GM19023 (cell line): ENCODE measurements around the gene ERMN.
"Not testable (repeated sequence)": the region's sequence is repeated elsewhere in the genome, so short reads cannot be mapped to it uniquely, and the experiment has no call there.

ENCODE experiments used
- ATAC-seq: cut with Tn5 transposase; IDR thresholded peaks from one replicate; pipeline ENCODE4 v1.9.1; 2021; ENCODE audit warnings: mild to moderate bottlenecking, moderate library complexity; ENCODE audit not compliant: unreplicated experiment

Gene ERMN, protein sequence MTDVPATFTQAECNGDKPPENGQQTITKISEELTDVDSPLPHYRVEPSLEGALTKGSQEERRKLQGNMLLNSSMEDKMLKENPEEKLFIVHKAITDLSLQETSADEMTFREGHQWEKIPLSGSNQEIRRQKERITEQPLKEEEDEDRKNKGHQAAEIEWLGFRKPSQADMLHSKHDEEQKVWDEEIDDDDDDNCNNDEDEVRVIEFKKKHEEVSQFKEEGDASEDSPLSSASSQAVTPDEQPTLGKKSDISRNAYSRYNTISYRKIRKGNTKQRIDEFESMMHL

DNA sequence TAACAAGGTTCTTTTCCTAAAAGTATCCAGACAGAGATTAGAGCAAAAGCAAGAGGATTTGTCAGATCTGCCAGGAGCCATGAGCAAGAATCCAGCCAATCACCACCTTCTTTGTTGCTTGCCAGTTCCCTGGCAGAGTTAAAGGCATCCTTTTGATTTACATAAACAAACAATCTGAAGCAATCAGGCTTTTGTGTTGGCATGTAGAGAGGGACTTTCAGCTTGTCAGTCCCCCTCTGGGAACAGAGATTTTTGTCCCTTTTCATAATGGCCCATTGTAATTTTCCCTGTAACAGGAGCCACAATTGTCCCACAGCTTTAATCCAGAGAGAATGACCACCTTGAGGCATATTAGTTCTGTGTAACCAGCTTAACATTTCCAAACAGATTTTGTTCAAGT is at the start of gene ERMN:
ERMN (minus strand) TSS at position 39 of the 400 bp plus-strand sequence. CDS start 182 bp downstream, outside the sequence.
- no peak for ATAC-seq

DNA sequence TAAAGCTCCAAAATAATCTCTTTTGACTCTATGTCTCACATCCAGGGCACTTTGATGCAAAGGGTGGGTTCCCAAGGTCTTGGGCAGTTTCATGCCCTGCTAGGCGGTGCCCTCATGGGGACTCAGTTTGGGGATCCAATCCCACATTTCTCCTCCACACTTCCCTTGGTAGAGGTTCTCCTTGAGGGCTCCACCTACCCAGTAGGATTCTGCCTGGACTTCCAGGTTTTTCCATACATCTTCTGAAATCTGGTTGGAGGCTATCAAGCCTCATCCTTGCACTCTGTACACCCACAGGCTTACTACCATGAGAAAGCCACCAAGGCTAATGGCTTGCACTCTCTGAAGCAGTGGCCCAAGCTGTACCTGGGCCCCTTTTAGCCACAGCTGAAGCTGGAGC is 49.8 kb upstream of the ERMN start:
- ATAC-seq = no peak

DNA sequence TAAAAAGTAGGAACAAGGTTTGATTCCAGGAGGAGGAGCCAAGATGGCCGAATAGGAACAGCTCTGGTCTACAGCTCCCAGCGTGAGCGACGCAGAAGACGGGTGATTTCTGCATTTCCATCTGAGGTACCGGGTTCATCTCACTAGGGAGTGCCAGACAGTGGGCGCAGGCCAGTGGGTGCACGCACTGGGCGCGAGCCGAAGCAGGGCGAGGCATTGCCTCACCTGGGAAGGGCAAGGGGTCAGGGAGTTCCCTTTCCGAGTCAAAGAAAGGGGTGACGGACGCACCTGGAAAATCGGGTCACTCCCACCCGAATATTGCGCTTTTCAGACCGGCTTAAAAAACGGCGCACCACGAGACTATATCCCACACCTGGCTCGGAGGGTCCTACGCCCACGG is 42.9 kb upstream of the ERMN start:
- ATAC-seq = not testable (repeated sequence)

DNA sequence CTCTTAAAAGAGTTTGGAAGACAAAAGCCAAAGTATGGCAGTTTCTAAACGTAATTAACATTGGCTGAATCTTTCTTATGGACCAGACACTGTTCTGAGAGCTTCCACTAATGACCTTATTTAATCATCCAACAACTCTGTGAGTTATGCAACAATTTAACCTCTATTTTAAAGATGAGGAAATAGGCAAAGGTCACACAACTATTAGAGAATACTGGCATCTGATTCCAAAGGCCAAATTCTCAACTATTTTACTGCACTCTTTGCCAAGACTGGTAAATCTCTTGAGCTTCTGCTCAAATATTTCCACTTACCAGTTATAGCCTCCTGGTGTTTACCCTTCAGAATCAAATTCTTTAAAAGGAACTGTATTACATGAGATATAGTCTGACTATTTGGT is 42.1 kb upstream of the ERMN start:
- no peak for ATAC-seq

DNA sequence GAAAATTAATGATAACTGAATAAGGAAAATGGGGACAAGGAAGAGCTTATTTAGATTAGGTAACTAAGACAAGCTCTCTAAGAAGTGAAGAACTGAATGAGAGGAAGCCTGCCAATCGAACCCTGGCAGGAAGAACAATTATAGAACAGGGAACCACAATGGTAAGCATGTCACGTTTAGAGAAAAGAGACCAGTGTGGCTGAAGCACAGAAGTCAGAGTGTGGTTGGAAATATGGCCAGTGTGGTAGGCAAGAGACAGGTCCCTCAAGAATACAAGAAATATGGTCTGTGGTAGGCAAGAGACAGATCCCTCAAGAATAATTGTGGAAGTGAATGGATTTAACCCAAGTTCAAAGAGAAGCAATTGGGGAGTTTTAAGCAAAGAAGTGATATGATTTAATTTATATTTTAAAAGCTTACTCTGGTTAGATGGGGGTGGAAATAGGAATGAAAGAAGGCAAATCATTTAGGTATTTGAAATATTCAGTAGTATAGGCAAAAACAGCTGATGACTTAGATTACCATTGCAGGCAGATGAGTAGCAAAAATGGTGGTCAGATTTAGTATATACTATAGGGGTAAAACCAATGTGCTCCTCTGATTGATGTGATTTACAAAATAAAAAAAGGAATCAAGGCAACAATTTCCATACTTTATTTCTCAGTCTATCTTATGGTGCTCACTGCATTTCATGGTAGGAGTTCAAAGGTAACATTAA is 38.8 kb upstream of the ERMN start:
- ATAC-seq = peak; percentile 86

DNA sequence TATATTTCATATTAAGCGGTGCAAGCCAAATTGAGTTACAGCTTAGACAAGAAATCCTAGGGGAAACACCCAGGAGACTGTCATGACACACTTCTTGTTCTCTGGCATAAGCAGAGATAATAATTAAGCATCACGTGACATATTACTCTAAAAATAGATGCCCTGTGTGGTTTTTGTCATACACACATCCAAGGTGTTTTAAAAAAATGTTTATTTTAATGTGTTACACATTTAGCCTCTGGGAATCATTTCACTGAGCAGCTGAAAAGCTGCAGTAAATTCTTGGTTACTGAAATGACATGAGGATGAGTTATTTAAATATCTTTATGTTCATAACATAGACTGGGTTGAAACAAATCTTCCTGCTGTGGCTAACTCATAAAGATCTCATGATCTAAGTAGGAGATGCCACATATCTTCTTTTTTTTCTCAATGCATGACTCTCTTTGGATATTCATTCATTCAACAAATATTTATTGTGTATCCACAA is 38.0 kb upstream of the ERMN start:
- ATAC-seq = peak; percentile 44

DNA sequence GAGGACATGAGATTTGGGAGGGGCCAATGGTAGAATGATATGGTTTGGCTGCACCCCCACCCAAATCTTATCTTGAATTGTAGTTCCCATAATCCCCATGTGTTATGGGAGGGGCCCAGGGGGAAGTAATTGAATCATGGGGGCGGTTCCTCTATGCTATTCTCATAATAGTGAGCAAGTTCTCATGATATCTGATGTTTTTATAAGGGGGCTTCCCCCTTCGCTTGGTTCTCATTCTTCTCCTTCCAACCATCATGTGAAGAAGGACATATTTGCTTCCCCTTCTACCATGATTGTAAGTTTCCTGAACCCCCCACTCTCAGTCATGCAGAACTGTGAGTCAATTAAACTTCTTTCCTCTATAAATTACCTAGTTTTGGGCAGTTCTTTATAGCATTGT is 37.0 kb upstream of the ERMN start:
- no peak for ATAC-seq

DNA sequence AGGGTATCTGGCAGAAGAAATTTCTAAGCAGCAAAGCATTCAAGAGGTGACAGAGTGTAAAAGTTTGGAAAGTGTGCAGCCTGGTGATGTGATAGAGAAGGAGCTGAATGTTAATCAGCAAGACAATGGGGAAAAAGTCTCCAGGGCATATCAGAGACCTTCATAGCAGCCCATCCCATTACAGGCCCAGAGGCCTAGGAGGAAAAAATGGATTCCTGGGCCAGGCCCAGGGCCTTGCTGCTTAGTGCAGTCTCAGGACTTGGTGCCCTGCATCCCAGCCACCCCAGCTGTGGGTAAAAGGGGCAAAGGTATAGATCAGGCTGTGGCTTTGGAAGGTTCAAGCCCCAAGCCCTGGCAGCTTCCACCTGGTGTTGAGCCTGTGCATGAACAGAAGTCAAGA is 35.9 kb upstream of the ERMN start:
- ATAC-seq = no peak

DNA sequence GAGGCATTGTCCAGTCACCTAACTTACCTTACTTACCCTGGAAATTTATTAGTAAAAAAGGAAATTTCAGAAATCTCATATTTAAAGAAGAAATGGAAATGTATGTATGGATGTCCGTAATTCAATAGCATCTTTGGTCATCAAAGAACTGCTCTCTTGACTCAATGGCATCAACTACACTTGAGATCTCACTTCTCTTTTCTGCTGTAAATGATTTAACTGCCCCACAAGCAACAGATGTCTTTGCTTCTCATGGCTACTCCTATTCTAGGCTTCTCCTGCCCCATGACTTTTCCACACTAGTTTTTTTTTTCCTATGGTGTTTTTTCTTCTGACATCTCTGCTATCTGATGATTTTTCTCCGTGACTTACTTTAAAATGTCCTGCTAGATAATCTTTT is 34.0 kb upstream of the ERMN start:
- ATAC-seq = no peak

DNA sequence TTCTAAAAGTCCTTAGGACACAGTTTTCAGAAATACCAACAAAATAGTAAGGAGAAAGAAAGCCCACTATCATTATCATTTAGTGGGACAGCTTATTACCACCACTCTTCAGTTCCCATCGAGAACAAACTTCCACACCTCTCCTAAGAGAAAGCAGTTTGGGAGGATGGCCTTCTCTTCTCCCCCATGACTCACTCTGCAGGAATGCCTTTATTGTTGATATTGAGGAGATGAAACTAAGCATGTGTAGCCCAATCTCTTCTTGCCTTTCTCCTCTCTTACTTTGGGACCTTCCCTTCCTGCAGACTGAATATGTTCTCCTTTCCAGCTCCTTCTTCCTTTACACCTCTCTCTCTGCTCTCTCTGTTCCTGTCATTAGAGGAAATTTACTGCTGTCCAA is 30.0 kb upstream of the ERMN start:
- no peak for ATAC-seq

DNA sequence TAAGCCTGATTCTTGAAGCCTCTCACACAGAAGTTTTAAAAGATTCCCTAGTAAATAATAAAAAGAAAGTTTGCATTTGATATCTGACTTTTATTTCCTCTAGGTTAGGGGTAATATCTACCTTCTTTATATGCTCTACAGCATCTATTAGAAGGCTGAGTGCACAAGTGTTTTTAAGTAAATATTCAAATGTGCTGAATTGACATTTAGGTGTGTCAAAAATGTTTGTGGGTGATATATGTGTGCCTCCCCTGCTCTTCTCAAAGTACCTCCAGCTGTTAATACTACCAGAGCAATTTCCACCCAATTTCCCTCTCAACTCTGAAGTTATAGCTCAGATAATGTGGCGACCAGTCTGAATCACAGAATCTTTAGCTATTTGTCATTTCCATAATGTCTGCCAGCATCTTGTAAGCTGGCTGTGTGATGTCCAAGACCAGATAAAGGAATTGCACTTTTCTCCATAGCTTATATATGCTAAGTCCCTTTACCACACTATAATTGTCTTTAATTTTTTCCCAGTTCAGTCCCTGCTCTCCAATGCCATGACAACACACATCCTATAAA is 24.4 kb upstream of the ERMN start:
- no peak for ATAC-seq

DNA sequence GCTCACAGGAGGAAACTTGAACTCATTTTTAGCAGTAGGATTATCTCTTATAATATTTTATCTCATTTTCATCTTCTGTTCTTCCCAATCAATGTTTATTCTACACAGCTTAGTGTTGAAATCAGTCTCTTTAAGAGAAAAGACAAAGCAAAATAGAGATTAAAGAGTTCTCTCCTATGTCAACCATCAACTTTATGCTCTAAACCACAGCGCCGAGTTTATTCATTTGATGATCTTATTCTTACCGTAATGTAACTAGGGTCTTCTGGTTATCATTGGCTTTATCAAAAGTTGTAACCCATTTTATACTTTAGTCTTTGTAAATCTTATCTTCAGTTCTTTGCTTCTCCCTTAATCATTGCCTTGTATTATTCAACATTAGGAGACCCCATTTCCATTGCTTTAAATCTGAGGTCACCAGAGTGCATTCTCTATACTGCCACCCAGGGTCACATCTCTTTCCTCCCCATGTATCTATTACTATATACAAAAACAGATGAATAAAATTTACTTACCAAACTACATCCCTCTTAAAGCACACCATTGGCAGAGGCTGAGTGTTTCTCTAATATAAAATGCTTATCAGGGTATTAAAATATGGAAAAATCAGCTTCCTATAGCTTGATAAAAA is 22.8 kb upstream of the ERMN start:
- no peak for ATAC-seq

DNA sequence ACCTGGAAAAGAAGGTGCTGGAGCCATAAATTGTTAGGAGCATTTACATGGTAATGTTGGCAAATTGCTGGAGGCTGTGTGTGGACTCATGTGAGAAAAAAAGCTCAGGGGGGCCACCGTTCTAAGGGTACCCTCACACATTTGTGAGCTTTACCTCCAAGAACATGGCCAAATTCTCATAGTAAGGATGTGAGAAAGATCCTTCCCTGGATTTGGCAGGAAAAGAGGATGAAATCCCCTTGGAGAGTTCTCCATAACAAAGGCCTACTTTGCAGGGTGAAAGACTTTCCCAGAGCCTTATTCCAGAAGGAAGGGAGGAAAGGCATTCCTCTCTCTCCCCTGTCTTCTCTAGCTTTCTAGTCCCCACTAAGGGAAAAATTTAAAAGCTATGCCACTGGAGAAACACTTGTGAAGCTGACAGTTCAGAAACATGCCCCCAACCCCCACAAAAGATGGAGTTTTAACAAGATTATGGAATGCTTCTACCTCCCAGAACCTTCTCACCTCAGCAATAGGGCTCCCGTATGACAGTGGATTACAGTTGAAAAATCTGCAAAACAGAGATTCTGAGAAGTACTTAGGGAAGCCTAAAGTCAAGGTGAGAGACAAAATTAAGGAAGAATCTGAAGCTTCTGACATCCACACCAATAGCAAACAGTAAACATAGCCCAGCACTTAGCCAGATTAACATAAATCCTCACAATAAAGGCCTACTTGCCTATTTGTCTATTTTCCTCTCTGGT is 20.2 kb upstream of the ERMN start:
- ATAC-seq = no peak

DNA sequence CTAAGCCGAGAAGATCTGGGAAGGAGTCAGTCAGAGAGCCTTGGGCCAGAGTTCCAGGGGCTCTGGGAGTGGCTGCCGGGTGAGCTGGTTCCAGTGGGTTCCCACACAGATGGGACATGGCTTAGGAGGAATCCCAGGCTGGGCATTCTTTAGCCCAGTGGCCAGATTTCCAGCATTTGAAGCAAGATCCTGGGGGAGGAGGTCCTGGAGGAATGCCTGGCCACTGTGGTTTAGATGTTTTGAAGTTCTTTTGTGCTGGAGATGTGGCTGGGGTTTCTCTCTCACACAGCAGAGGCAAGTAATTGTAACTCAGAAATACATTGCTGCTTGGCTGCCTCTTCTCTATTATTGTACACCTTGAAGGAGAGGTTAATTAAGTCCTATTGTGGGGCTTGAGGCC is 15.8 kb upstream of the ERMN start:
- ATAC-seq = not testable (repeated sequence)

DNA sequence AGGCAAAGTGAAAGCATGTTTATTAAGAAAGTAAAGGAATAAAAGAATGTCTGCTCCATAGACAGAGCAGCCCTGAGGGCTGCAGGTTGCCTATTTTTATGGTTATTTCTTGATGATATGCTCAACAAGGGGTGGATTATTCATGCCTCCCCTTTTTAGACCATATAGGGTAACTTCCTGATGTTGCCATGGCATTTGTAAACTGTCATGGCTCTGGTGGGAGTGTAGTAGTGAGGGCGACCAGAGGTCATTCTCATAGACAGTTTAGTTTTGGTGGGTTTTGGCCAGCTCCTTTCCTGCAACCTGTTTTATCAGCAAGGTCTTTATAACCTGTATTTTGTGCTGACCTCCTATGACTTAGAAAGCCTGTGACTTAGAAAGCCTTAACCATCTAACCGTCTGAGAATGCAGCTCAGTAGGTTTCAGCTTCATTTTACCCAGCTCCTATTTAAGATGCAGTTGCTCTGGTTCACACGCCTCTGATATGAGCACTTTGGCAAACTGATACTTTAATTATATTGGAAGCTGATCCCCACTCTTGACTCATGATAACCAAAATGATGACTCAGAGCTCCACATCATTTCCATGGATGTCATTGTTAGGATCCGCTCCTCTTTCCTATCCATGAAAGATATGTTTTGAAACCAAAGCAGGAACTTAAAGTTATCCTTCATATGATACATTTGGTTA is 14.5 kb upstream of the ERMN start:
- ATAC-seq = no peak

DNA sequence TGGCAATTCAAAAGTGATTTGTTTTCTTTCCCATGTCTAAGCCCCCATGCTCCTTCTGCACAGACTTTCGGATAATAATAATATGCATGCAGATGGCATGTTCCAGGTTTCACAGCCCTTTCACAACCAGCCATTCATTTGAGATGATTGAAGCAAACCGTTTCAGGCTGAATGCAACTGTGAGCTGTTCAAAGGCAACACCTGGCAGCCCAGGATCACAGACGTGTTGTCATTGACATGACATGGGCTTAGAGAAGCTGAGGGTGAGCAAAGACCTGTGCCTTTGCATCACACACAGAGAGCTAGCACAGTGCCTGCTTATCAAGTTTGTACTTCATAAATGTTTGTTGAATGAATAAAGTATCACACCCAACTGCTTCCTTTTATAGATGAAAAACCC is 12.4 kb upstream of the ERMN start:
- no peak for ATAC-seq

DNA sequence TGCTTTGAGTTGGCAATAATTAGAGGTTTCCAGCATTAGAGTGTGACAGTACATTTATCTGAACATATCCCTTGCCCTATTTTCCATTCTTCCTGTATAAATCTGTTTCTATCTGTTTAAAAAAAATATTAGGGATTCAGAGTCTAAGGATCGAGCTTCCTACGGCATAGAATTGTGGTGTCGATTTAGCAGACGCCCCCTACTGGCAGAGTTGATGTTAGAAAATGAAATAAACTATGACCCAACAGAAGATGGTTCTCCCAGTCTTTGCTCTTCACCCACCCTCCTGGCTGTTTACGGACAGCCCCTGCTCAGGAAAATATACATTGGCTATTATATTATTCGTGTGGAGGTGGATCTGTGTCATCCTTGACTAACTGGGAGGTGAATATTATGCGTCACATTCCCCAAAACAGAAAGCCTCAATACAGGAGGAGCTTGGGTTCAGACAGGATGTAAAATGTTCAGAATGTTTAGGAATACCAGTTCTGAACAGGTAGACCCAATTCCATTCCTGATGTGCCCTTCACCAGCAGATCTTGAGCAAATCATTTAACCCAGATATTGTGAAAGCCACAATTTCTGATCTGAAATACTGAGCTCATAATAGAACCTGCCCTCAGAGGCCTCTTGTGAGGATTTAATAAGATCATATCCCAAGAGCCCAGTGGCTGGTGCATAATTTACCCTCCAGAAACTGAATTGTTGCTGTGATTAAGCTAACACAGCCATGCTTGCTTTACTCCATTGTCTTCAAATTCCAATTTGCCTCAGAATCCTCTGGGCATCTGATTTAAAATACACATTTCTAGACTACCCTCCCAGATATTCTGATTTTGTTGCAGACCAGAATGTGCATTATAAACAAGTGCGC is 10.8 kb upstream of the ERMN start:
- ATAC-seq = peak; percentile 62

DNA sequence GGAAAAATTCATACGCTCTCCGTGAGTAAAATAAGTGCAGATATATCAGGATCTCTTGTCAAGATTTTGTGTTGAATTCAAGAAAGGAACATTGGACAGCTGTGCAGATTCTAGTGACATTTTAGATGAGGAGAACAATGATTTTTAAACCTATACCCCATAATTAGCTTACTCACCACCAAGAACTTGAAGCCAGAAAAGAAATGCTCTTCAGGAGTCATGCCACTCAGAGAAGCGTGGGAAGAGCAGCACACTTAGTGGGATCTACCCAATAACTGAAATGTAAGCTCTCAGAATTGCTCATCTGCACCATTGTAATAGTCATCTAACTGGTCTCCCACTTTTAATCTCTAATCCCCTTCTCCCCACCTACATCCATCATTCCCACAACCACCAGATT is 9.2 kb upstream of the ERMN start:
- no peak for ATAC-seq

DNA sequence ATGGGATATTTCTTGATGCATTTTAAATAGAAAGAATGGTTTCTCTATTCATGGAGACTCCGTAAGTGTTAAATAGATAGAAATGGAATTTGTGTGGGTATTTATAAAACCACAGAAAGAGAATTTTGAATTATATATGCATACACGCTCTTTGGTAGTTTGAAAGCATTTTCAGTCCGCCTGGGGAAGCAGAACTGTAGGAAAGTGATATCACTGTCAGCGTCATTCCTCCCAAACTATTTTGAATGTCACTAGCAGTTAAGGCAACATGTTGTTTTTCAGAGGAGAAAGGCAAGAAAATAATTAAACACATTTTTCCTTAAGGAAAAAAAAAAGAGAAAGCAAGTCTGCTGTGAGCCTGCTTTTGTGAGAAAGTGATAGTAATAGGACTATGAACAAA is 8.7 kb upstream of the ERMN start:
- no peak for ATAC-seq
